Pulmonary artery endothelial cell (primary cell): ENCODE results near the gene ATG5. TPM values are rescaled to one million over a fixed set of nuclear protein-coding genes. Genes with fewer than 3 reads are reported as not detected.
"Not testable (repeated sequence)": the region's sequence is repeated elsewhere in the genome, so short reads cannot be mapped to it uniquely, and the experiment has no call there.

Experiments used
- DNase-seq: peaks from one replicate; pipeline ENCODE4 v3.0.0-alpha.2; 2011; ENCODE audit warnings: low read depth, low spot score
- total RNA-seq: library from RNA; depleted of rRNA; stranded (reverse); fragments of >200 nt; gene quantifications from 2 replicates; pipeline ENCODE4 v1.2.3, GENCODE V29; 2014

Gene ATG5
- total RNA-seq, 1 donor from 2014 or later: 48.2 TPM

DNA sequence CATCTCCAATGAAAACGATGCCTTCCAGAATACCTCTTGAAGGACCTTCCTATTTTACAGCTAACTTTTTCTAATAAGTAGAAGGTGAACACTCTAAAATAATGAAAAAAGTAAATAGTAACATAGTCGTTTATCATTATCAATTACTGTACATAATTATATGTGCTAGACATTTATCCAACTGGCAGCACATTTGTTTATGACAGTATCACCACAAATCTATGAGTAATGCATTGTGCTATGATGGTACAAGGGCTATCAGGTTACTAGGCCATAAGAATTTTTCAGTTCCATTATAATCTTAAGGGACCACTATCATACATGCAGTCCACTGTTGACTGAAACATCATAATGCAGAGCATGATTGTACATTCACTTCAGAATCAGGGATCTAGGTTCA is 68.4 kb downstream of the ATG5 start:
- DNase-seq: no peak

- DNase-seq: no peak
These were observed 69.2 kb downstream of the ATG5 start for GRCh38 chr6:106256201-106256968.

DNA sequence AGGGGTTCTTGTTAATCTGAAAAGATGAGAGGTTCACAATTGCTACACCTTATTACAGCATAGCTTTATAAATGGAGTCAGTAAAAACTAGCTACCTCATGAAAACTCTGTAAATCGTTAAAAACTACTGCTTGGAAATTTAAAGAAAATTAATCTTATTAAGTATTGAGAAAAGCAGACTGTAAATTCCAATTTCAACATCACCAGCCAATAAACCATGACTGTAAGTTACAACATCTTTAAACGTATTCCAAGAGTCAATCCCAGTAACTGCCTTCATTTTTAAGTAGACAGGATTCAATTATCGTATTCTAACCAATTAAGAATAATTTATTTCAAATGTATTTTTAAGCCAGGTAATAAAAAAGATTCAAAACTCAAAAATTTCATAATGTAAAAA is 70.3 kb downstream of the ATG5 start:
- no peak for DNase-seq

GRCh38 chr6:106254636-106255035 is 70.9 kb downstream of the ATG5 start:
- no peak for DNase-seq

GRCh38 chr6:106253731-106254130 is 71.8 kb downstream of the ATG5 start:
- DNase-seq: no peak

DNA sequence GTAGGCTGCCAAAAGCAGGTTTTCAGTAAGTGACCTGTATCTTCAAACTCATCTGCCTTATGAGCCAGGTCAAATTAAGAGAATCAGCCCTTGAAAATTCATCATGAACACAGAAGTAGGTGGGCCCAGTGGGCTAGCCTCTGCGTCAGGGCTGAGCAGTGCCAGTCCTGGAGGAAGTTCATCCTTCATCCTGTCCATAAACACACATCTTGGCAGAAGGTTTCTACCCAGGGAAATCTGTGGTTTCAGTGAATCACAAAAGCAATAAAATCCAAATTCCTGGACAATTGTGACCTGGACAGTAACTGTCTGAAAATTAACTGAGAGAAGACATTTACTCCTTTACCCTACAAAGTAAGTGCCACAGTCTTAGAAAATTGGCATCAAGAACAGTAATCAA is 72.4 kb downstream of the ATG5 start:
- DNase-seq: no peak

DNA sequence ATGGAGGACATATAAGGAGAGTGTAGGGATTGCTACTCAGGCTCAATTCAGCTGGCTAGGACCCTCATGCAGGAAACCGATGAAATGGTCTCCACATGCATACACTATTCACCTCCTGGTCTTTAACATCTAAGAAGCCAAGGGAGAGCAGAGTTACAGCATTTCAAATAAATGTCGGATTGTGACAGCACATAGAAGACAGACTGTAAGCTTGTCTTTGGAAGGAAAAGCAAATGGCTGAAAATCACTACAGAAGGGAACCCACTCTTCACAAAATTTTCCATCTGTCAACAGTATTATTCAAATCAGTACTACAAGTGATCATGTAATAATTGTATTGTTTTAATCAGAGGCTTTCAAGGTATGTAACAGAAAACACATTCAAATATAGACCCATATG is 72.9 kb downstream of the ATG5 start:
- DNase-seq: no peak

DNA sequence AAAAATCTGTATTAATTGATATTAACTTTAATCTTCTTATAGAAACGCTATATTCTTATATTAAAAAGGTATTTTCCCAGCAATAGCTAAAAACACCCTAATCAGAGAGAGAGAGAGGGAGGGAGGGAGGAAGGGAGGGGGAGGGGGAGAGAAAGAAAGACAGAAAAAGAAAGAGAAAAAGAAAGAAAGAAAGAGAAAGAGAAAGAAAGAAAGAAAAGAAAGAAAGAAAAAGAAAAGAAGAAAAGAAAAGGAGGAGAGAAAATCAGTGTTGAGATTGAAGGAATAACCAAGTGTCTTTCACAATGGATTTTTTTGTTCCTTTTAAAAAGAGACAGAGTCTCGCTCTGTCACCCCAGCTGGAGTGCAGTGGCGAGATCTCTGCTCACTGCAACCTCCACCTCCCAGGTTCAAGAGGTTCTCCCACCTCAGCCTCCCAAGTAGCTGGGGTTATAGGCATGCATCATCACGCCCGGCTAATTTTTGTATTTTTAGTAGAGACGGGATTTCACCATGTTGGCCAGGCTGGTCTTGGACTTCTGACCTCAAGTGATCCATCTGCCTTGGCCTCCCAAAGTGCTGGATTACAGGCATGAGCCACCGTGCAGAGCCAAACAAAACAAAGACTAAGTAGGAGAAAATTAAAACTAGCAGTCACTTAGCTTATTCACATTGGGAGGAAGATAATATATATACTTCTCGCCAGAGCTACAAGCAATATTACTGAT is 73.9 kb downstream of the ATG5 start:
- DNase-seq: not testable (repeated sequence)

DNA sequence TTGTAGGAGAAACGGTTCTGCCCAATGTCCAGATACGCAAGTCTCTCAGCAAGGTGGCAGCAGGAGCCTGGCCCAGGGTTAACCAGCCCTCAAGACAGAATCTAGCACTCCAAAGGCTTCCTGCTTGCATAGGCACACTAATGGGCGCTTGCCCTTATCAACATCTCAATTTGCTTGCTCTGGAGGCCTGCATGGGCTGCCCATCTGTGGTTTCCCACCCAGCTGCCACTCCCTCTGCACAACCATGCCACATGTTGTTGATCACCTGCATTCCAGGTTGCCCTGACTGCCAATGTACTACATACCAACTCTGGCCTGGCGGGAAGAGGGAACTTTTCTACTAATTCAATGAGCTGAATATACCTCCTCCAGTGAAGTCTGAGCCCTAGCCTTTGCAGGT is 74.6 kb downstream of the ATG5 start:
- DNase-seq: no peak

- no peak for DNase-seq
These were observed 75.9 kb downstream of the ATG5 start for GRCh38 chr6:106249658-106250057.

- DNase-seq: no peak
These were observed 77.8 kb downstream of the ATG5 start for GRCh38 chr6:106247733-106248132.

GRCh38 chr6:106247293-106247692 is 78.3 kb downstream of the ATG5 start:
- no peak for DNase-seq

DNA sequence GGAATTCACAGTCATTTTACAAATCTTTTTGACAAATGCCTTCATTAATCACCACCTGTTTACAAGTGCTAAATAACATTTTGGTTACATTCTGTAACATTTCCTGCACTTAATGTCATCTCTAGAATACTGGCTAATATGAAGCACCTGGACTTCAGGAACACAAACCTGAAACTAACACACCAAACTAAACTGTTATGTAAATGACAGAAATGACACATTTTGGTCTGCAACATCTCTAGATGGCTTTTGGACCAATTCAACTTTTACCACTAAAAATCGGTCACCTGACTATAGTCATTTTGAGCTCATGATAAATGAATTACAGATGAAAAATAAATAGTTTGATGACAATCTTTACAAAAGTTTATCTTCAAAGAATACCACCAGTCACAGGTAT is 80.6 kb downstream of the ATG5 start:
- DNase-seq: no peak

DNA sequence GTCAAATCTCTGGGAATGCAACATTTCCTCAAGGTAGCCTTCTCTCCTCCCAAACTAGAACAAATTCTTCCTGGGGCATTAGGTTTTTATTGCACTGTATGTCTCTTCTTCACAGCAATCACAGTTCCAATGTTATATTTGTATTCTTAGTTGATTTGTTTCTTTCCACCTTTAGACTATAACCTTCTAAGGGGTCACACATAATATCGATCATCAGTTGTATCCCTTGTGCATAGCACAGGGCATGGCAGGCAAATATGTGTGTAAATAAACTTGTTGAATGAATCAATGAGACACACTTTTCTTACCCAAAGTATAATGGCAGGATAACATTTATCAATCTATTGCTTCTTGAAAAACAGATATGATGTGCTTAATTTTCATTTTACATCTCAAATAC is 81.0 kb downstream of the ATG5 start:
- no peak for DNase-seq

- DNase-seq: no peak
These were observed 82.3 kb downstream of the ATG5 start for GRCh38 chr6:106243261-106243660.

GRCh38 chr6:106241498-106241897 is 84.1 kb downstream of the ATG5 start:
- no peak for DNase-seq

- no peak for DNase-seq
These were observed 88.3 kb downstream of the ATG5 start for GRCh38 chr6:106237286-106237685.

DNA sequence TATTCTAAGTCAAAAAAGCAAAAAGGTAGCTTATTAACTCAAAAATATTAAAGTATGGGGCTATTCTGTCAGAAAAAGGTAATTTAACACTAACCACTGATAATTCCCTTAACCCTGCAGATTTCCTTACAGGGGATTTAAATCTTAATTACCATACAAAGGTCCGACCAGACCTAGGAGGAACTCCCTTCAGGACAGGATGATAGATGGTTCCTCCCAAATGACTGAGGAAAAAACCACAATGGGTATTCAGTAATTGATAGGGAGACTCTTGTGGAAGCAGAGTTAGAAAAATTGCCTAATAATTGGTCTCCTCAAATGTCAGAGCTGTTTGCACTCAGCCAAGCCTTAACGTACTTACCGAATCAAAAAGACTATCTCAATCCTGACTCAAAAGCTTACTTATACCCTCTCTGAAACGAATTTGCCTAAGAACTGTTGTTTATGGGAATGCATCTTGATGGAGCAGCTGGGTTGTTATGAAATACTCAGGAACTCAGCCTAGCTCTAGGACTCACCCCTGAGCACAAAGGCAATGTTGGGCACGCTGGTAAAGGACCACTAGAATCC is 95.6 kb downstream of the ATG5 start:
- DNase-seq: not testable (repeated sequence)

GRCh38 chr6:106227612-106228507 is 97.7 kb downstream of the ATG5 start:
- no peak for DNase-seq

- DNase-seq: no peak
These were observed 98.9 kb downstream of the ATG5 start for GRCh38 chr6:106226676-106227075.

- no peak for DNase-seq
These were observed 100.0 kb downstream of the ATG5 start for GRCh38 chr6:106225581-106225980.
